ENCODE measurements around the gene NME5.
"Not testable (repeated sequence)": the region's sequence is repeated elsewhere in the genome, so short reads cannot be mapped to it uniquely, and the experiment has no call there.

The NME5 gene

DNA sequence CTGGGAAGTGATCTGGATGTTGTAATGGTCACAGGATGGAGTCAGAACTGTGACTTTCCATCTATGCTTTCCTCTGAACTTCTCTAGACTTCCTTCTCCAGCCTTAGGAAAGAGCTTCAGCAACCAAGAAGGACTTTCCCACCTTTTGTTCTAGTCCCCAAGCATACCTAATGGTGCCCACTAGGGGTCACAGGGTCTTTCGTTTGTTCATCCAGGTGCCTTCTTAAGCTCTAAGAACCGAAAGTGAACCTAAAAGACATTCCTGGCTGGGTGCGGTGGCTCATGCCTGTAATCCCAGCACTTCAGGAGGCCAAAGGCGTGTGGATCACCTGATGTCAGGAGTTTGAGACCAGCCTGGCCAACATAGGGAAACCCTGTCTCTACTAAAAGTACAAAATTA lies 57.2 kb downstream of the NME5 start:
- Histone ChIP-seq H3K9ac (ENCODE audit: low read length) (no peak overlapping the region), H3K9me3 (ENCODE audit: insufficient read depth, low read length) (no peaks in the 10 kb centered on the region), H3K27ac (ENCODE audit: low read depth, low read length) (no peak overlapping the region), H2AFZ (ENCODE audit: low read depth, low read length, severe bottlenecking) (no peak overlapping the region), H3K36me3 (ENCODE audit: low read length) (no peaks in the 10 kb centered on the region), H3K4me2 (ENCODE audit: low read depth, low read length, poor library complexity, severe bottlenecking) (no peak overlapping the region), H4K20me1 (ENCODE audit: low read depth, low read length) (no peaks in the 10 kb centered on the region), H3F3A (ENCODE audit: insufficient read depth) (no peaks in the 10 kb centered on the region), H3K27me3 (ENCODE audit: low read length) (no peaks in the 10 kb centered on the region), H3K9me2 (replicated peaks; ENCODE audit: insufficient read depth, low read length) (no peaks in the 10 kb centered on the region), H3K4me3 (ENCODE audit: insufficient read depth, low read length, poor library complexity, severe bottlenecking) (no peak overlapping the region), H3K79me2 (ENCODE audit: insufficient read depth, low read length) (no peaks in the 10 kb centered on the region)
- TF ChIP-seq, protein P1, sequence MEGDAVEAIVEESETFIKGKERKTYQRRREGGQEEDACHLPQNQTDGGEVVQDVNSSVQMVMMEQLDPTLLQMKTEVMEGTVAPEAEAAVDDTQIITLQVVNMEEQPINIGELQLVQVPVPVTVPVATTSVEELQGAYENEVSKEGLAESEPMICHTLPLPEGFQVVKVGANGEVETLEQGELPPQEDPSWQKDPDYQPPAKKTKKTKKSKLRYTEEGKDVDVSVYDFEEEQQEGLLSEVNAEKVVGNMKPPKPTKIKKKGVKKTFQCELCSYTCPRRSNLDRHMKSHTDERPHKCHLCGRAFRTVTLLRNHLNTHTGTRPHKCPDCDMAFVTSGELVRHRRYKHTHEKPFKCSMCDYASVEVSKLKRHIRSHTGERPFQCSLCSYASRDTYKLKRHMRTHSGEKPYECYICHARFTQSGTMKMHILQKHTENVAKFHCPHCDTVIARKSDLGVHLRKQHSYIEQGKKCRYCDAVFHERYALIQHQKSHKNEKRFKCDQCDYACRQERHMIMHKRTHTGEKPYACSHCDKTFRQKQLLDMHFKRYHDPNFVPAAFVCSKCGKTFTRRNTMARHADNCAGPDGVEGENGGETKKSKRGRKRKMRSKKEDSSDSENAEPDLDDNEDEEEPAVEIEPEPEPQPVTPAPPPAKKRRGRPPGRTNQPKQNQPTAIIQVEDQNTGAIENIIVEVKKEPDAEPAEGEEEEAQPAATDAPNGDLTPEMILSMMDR (IDR thresholded peaks at IDR 0.05; ENCODE audit: insufficient read depth, low read length, poor library complexity, severe bottlenecking) = no peak
- TF ChIP-seq EZH2phosphoT487 (conservative IDR thresholded peaks at IDR 0.05; ENCODE audit: low read length) = no peak

DNA sequence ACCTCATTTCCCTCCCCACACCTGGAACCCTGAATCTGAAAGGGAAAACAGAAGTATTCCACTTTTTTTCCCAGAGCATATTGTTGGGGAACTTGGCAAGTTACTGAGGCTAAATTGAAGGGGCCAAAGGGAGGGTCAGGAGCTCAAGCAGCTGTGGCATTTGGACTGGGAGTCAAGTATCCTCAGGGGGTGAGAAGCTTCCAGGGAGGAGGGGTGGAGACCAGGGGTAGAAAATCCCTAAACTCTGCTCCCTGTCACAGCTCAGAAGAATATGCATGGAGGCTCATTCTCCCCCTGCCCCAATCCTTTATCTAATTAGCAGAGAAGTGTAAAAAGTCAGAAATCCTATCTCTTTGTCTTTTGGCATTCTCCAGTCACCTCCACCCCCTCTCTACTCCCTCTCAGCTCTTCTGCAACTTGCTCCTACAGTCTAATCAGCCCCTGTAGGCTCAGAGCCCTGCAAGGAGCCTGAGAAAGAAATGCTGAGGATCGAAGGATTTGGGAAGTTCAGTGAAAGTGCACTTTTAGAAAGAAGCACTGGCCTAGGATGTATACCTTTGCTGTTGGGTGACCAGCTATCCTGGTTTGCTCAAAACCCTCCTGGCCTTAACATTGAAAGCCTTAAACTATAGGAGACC lies 61.1 kb downstream of the NME5 start:
- Histone ChIP-seq H3K4me3 (ENCODE audit: insufficient read depth, low read length, poor library complexity, severe bottlenecking) (no peak overlapping the region), H3K79me2 (ENCODE audit: insufficient read depth, low read length) (no peaks in the 10 kb centered on the region), H3K9me3 (ENCODE audit: insufficient read depth, low read length) (no peaks in the 10 kb centered on the region), H3K27me3 (ENCODE audit: low read length) (no peaks in the 10 kb centered on the region), H3K27ac (ENCODE audit: low read depth, low read length) (no peak overlapping the region), H4K20me1 (ENCODE audit: low read depth, low read length) (no peaks in the 10 kb centered on the region), H3K36me3 (ENCODE audit: low read length) (no peaks in the 10 kb centered on the region), H3F3A (ENCODE audit: insufficient read depth) (no peaks in the 10 kb centered on the region), H3K9ac (ENCODE audit: low read length) (no peak overlapping the region), H3K4me2 (ENCODE audit: low read depth, low read length, poor library complexity, severe bottlenecking) (no peak overlapping the region), H2AFZ (ENCODE audit: low read depth, low read length, severe bottlenecking) (no peak overlapping the region), H3K9me2 (replicated peaks; ENCODE audit: insufficient read depth, low read length) (no peaks in the 10 kb centered on the region)
- no peak for TF ChIP-seq EZH2phosphoT487 (conservative IDR thresholded peaks at IDR 0.05; ENCODE audit: low read length)
- TF ChIP-seq, protein P1 (IDR thresholded peaks at IDR 0.05; ENCODE audit: insufficient read depth, low read length, poor library complexity, severe bottlenecking) = no peak

DNA sequence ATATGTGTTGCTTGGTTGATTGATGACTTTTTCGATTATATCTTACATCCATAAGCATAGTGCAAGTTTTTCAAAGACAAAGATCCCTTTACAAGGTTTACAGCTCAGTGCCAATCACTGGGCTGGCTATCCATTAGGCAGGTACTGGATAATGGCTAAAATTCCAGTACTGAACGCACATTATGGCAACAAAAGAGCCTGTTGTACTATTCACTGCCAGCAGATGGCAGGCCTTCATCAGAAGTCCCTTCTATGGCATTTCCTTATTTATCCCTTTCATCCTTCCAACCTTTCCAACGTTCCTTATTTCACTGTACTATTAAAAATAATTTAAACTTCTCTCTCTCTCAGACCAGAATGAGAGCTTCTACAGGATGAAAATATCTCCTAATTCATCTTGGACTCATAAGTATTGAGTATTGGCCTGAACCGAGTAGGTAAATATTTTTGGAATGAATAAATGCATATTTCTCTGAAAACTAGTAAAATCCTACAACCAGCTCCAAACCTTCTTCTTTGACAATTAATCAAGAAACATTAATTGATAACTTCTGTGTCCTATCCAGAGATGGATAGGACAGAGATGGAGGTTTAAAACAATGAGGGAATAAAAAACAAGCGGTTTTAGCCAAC lies 62.0 kb downstream of the NME5 start:
- Histone ChIP-seq H3K27ac (ENCODE audit: low read depth, low read length) (no peak overlapping the region), H3K9me3 (ENCODE audit: insufficient read depth, low read length) (no peaks in the 10 kb centered on the region), H3K4me2 (ENCODE audit: low read depth, low read length, poor library complexity, severe bottlenecking) (no peak overlapping the region), H3F3A (ENCODE audit: insufficient read depth) (no peaks in the 10 kb centered on the region), H3K36me3 (ENCODE audit: low read length) (no peaks in the 10 kb centered on the region), H3K79me2 (ENCODE audit: insufficient read depth, low read length) (no peaks in the 10 kb centered on the region), H3K4me3 (ENCODE audit: insufficient read depth, low read length, poor library complexity, severe bottlenecking) (no peak overlapping the region), H3K9ac (ENCODE audit: low read length) (no peak overlapping the region), H2AFZ (ENCODE audit: low read depth, low read length, severe bottlenecking) (no peak overlapping the region), H3K27me3 (ENCODE audit: low read length) (no peaks in the 10 kb centered on the region), H3K9me2 (replicated peaks; ENCODE audit: insufficient read depth, low read length) (no peaks in the 10 kb centered on the region), H4K20me1 (ENCODE audit: low read depth, low read length) (no peaks in the 10 kb centered on the region)
- TF ChIP-seq, protein P1 (IDR thresholded peaks at IDR 0.05; ENCODE audit: insufficient read depth, low read length, poor library complexity, severe bottlenecking) = peak; percentile 52
- TF ChIP-seq EZH2phosphoT487 (conservative IDR thresholded peaks at IDR 0.05; ENCODE audit: low read length) = no peak

DNA sequence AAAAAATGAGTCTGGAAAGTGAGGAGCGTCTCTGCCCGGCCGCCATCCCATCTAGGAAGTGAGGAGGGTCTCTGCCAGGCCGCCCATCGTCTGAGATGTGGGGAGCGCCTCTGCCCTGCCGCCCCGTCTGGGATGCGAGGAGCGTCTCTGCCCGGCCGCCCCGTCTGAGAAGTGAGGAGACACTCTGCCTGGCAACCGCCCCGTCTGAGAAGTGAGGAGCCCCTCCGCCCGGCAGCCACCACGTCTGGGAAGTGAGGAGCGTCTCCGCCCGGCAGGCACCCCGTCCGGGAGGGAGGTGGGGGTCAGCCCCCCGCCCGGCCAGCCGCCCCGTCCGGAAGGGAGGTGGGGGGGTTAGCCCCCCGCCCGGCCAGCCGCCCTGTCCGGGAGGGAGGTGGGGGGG lies 69.2 kb downstream of the NME5 start:
- H3K27me3 ChIP-seq (ENCODE audit: low read length); H3K9ac ChIP-seq (ENCODE audit: low read length); H3K79me2 ChIP-seq (ENCODE audit: insufficient read depth, low read length); H2AFZ ChIP-seq (ENCODE audit: low read depth, low read length, severe bottlenecking); H4K20me1 ChIP-seq (ENCODE audit: low read depth, low read length); H3K4me2 ChIP-seq (ENCODE audit: low read depth, low read length, poor library complexity, severe bottlenecking); H3K27ac ChIP-seq (ENCODE audit: low read depth, low read length); H3K9me2 ChIP-seq (replicated peaks; ENCODE audit: insufficient read depth, low read length); H3K9me3 ChIP-seq (ENCODE audit: insufficient read depth, low read length); H3F3A ChIP-seq (ENCODE audit: insufficient read depth); H3K36me3 ChIP-seq (ENCODE audit: low read length); H3K4me3 ChIP-seq (ENCODE audit: insufficient read depth, low read length, poor library complexity, severe bottlenecking): not testable (repeated sequence)

All from SU-DHL-6 (cell line).